ENCODE data around the gene NKD2. TPM values are rescaled to one million over a fixed set of nuclear protein-coding genes. Genes with fewer than 3 reads are reported as not detected.
"Not testable (repeated sequence)": the region's sequence is repeated elsewhere in the genome, so short reads cannot be mapped to it uniquely, and the experiment has no call there.

Gene NKD2
- total RNA-seq, 1 experiment from 2014 or later, result not detected

GRCh38 chr5:1013238-1013947, 4.8 kb downstream of the NKD2 start:
- no peak for DNase-seq (ENCODE audit: low read depth)

DNA sequence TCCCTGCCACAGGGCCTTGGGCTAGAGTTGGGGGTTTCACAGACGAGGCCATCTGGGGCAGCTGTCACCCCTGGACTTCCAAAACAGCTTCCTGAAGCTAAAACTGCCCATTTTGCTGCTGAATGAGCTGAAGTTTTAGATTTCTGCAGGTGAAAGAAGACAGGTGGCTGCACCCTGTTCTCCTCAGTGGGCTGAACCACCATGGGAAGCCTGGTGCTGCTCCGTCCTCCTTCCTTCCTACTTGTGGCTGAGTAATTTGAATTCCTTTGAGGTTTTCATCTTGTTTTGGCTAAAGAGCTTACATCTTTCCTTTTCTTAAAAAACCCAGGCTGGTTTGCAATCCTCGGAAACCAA, 5.3 kb downstream of the NKD2 start:
- DNase-seq (ENCODE audit: low read depth), result no peak

- DNase-seq (ENCODE audit: low read depth), result no peak
These were observed 5.7 kb downstream of the NKD2 start for GRCh38 chr5:1014346-1014745.

- DNase-seq (ENCODE audit: low read depth), result no peak
These were observed 6.2 kb downstream of the NKD2 start for GRCh38 chr5:1014781-1015221.

DNA sequence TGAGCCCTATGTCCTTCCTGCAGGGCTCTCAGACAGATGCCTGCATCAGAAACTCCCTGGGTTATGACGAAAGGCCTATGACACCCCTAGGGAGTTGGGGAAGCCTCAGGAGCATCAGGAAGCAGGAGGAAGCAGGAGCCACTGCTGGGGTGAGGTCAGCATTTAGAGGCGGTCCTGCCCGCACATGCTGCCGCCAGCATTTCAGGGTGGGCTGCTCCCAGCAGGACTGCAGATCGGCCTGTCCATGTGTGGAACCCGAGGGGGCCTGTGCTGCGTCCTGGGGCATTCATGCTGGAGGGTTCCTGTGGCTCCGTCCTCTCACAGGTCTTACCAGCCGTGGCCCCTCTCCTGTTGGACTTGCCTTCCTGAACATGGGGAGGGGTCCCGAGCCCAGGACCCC, 6.9 kb downstream of the NKD2 start:
- no peak for DNase-seq (ENCODE audit: low read depth)

GRCh38 chr5:1016036-1016435, 7.4 kb downstream of the NKD2 start:
- DNase-seq (ENCODE audit: low read depth), result no peak

DNA sequence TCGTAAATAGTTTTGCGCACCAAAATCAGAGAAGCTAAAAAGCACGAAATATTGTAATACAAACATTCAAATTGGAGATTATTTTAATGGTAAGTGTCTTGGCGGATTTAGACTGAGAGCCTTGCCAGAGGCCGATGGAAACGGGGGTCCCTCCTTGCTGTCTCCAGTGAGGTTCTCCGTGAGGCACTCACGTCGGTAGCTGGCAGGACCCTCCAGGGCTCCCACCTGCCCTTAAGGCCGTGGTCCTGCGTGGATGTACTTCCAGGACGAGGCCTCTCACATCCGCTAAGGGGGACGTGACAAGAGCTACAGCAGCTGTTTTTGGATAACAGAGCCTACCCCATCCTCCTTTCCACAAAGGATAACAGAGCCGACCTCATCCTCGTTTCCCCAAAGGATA, 7.9 kb downstream of the NKD2 start:
- no peak for DNase-seq (ENCODE audit: low read depth)

- no peak for DNase-seq (ENCODE audit: low read depth)
These were observed 8.5 kb downstream of the NKD2 start for GRCh38 chr5:1017056-1017455.

DNA sequence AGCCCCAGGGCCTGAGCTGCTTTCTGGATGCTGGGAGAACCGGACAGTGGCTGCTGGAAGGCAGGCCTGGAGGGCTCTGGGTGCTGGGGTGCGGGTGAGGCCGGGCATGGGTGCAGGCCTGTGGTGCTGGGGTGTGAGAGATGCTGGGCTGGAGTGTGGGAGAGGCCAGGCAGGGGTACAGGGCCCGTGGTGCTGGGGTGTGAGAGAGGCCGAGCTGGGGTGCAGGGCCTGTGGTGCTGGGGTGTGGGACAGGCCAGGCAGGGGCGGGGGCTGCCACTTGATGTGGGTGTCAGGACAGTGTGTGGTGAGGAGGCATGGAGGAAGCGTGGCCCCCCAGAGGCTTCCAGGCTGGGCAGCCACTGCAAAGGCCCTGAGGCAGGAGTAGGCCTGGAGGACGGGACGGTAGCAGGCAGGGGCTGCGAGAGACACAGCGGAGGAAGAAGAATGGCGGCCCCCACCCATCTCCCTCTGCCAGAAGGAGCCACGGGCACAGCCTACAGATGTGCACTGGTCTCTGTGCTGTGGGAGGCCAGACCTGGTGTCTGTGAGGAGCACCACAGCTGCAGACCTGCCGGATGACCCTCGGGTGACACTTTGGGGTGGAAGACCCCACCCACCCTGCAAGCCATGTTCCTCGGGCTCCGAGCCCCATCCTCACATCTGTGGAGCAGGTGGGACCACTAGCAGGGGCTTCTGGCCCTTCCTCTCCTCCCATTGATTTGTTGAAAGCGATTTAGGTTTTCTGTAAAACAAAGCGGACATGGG, 9.3 kb downstream of the NKD2 start:
- DNase-seq (ENCODE audit: low read depth), result no peak

DNA sequence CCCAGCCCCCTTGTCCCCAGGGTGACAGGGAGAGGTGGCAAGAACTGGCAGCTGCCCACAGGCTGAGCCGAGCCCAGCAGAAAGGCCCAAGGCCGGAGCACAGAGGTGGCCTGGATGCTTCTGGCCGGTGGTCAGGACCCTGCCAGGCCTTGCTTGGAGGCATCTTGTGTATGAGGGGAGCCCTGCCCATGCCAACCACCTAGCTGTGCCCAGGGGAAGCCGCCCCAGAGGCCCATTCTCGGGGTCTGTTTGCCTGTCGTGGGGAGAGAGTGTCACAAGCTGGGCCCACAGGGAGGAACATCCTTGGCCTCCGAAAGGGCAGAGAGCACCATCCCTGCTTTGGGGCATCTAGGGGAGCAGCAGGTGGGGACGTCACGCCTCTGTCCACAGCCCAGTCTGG, 10.0 kb downstream of the NKD2 start:
- DNase-seq (ENCODE audit: low read depth), result no peak

- no peak for DNase-seq (ENCODE audit: low read depth)
These were observed 10.7 kb downstream of the NKD2 start for GRCh38 chr5:1019001-1019905.

DNA sequence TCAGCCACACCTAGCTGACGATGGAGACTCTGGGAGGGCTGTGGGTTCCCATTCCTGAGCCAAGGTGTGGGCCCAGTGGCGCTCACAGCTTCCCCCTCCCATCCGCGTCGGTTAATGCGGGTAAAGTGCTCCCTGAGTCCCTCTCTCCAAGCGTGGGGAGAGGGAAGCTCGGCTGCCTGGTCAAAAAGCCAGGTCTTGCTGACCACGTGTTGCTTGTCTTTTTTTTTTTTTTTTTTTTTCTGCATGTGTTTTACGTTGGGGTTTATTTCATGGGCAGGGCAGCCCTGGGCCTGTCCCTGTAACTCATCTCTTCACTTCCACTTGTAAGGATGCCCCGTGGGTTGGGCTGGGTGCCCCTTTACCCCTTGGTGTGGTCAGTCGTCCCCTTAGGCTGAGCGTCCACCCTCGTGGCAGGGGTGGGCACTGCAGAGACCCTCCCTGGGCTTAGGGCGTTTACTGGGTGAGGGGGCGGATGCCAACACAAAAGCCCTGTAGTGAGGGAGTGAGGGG, 11.9 kb downstream of the NKD2 start:
- DNase-seq (ENCODE audit: low read depth), result no peak

DNA sequence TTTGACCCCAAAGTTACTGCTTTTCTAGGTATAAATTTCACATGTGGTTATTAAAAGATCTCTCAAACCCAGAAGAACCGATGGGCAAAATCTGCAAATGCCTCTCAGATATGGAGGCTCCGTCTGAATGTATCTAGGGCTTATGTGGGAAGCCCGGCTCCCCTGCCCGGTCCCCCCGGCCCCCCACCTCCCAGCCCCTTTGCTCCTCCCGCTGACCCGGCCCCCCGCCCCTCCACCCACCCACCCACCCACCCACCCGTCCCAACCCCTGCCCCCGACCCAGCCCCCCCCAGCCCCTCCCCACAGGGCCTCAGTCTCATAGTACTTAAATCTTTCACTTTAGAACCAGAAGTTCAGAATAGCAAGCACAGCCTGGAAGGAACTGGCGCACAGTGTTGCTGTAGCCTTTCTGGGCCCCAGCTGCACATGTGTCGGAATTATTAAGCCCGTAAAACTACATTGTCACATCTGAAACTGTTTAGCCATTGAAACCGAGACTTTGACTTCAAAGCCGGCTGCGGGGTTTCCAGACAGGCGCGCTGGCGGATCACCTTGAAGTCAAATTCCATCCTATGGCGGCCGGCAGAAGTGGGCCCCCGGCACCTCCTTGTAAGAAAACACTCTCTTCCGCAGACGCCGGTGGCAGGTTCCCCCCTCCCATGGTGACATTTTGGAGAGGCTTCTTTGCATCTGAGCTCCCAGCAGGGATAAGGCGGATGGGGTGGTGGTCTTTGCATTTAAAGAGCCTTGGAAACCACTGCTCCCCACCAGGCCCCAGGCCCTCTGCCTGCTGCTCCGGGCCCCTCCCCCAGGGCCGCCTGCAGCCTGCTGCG, 12.8 kb downstream of the NKD2 start:
- no peak for DNase-seq (ENCODE audit: low read depth)

DNA sequence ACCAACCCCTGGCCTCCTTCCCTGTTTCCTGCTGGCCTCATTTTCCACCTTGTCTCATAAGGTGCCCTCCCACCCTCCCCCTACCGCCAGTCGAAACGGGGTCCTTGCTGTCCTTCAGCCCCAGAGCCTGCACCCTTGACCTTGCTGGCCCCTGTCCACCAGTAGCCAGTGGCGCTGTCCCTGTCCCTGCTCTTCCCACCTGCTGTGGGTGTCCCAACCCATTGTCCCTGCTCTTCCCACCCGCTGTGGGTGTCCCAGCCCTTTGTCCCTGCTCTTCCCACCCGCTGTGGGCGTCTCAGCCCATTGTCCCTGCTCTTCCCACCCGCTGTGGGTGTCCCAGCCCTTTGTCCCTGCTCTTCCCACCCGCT, 13.4 kb downstream of the NKD2 start:
- not testable (repeated sequence) for DNase-seq (ENCODE audit: low read depth)

GRCh38 chr5:1026700-1027621, 18.4 kb downstream of the NKD2 start:
- no peak for DNase-seq (ENCODE audit: low read depth)

DNA sequence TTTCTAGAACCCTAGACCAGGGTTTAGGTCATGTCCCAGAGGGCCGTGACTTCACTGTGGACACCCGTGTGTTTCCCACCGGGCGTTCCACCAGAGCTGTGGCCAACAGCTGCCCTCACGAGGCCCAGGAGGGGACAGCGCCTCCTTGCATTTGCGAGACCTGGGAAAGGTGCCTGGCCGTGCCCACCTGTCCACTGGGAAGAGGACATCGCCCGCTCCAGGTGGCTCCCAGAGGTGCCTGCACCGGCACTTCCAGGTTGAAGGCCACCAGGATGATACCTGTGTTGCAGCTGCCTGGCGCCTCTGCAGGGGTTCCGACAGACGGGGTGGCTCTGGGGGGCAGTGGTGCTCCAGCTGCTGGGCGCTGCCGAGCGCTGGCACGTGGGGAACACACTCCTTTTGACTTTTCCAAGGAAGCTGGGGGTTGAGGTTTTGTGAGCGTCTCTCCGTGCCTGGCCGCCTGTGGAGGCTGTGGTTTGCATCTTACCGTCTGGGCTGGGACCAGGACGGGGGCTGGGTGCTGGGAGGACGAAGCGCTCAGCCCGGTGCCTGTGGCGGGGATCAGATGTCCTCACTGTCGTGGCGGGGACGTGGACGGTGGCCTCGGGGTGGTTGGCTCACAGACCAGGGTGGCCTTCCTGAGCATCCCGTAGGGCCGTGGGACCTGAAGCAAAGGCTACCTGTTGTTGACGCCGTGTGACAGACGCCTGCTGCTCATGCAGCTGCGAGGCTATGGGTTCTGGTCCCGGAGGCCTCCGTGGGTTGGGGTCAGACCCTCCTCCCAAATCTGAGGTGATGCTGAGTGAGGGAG, 19.2 kb downstream of the NKD2 start:
- DNase-seq (ENCODE audit: low read depth), result no peak

GRCh38 chr5:1028481-1029281, 20.1 kb downstream of the NKD2 start:
- no peak for DNase-seq (ENCODE audit: low read depth)

DNA sequence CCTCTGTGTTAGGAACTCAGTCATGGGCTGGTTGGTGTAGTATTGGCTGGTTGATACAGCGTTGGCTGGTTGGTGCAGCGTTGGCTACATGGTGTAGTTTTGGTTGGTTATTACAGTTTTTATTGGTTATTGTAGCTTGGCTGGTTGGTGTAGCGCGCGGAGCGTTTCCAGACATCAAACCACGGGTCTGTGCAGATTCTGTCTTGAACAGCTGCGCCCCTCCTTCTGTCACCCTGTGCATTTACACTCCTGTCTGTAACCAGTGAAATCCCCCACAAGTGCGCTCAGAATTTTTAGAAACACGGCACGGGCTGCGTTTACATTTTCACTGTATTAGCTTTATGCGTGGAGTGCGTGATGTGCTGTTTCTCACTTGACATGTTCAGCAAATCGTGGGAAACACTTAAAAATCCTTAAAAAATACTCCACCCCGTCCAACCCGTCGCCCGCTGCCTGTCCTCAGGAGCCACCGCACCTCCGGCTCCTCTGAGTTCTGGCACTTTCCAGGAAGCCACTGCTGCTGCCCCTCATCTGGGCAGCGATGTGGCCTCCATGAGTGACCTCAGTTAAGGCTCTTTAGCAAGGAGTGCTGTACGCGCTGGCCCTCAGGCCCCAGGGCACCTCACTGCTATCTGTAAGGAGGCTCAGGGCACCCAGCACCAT, 20.8 kb downstream of the NKD2 start:
- DNase-seq (ENCODE audit: low read depth), result no peak

Data from HT1080 (cell line).